Measurements from ENCODE around the gene SGPP2. TPM values are rescaled to one million over a fixed set of nuclear protein-coding genes. Genes with fewer than 3 reads are reported as not detected.
"Not testable (repeated sequence)": the region's sequence is repeated elsewhere in the genome, so short reads cannot be mapped to it uniquely, and the experiment has no call there.

Gene SGPP2
- total RNA-seq, 1 donor from 2014 or later, result 45.8 TPM

DNA sequence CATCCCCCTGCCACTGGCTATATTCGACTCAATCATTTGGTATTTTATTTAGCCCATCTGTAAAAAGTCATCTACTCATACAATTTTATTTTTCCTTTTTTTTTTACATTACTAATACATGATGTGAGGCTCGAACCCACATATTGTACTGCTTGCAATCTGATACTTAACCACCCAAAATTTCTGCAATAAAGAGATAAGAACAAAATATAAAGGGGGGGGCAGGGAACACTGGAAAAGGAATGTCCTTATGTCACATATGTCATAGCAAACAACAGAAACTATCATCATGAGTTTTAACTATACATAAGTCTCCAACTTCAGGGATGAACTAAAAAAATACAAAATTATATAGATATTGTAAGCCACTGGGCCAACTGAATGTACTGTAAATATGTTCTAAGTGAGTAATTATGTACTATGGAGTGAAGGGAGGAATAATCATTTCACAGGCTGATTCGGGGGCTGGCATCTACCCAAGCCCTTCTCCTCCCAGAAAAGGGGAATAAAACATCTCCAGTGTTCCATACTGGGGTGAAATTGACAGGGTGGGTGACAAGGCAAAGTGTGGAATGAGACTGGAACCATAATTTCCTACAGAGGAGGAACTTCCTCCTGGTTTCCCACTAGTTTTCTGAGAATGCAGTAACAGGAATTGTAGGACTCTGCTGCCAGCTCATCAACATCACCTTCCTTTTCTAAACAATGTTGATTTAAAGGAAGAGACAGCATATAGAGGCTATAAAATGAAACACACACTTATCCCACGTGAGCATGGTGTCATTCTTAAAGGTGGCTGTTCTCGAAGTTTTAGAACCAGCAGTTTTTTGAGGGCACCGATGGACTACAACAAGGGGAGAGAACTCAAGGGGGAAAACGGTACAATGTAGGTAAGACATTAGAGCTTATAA, 152.1 kb downstream of the SGPP2 start:
- DNase-seq (ENCODE audit: low spot score), result no peak

DNA sequence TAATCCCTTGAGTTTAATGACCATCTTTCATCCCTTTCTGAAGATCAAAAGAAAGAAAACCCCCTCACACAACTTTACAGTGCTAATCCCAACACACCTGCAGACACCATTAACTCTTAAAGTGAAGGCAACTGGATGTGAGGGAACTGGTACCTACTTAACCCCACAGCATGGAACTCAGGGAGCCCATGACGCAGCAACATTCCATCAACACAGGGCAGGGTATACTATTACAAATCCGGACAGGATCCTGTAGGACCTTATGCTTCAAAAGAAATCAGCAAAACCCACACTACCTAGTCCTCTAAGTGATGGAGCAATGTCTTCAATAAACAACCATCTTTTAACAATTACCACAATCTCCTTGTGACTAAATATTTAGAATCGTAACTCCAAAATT, 153.0 kb downstream of the SGPP2 start:
- DNase-seq (ENCODE audit: low spot score), result no peak

DNA sequence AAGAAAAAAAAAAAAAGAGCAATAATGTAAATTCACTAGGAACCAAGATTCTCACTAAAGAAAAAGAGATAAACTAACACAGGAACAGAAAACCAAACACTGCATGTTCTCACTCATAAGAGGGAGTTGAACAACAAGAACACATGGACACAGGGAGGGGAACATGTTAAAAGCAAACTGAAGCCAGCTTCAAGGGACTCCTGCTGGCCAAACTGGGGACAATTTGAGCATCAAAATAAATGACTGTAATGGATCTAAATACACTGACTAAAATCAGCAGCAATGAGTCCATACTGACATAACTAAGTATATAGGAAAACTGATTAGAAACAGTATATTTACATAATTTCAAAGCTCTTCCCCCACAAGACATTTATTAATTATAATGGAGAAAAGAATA, 158.6 kb downstream of the SGPP2 start:
- DNase-seq (ENCODE audit: low spot score), result no peak

- not testable (repeated sequence) for DNase-seq (ENCODE audit: low spot score)
Measured at GRCh38 chr2:222584589-222584988, 160.2 kb downstream of the SGPP2 start.

DNA sequence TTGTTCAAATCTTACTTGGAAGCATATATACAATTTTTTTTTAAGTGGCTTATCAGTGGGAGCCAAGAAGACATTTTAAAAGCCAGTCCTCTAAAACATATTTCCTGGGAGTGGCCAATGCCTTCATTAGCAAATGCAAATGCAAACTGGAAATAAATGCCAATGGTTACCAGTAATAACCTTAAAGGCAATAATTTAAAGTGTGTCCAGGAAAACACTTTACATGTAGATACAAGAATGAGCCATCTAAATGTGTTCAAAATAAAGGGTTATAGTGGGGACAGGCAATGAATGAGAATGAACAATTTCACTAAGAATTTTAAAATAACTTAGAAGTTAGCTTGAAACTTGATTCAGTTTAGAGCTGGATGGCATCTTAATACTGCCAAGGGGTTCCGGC, 167.3 kb downstream of the SGPP2 start:
- DNase-seq (ENCODE audit: low spot score), result no peak

- no peak for DNase-seq (ENCODE audit: low spot score)
Measured at GRCh38 chr2:222592176-222592575, 167.8 kb downstream of the SGPP2 start.

GRCh38 chr2:222594679-222595078, 170.3 kb downstream of the SGPP2 start:
- DNase-seq (ENCODE audit: low spot score), result no peak

DNA sequence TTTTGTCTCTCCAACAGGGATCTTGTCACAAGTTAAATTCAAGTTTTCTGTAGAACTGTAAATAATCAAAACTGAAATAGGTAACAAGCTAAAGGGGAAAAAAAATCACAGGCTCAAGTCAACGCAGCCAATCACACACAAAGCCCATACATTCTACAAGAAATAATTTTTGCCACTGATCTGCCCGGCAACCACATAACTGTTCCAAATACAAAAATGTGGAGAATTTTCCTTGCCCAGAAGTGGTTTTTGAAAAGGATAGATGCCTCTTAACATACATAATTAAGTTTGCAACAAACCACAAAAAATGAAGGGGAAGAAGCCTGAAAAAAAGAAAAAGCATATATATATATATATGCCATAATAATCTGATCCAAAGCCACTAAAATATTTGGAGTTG, 171.2 kb downstream of the SGPP2 start:
- DNase-seq (ENCODE audit: low spot score), result no peak

DNA sequence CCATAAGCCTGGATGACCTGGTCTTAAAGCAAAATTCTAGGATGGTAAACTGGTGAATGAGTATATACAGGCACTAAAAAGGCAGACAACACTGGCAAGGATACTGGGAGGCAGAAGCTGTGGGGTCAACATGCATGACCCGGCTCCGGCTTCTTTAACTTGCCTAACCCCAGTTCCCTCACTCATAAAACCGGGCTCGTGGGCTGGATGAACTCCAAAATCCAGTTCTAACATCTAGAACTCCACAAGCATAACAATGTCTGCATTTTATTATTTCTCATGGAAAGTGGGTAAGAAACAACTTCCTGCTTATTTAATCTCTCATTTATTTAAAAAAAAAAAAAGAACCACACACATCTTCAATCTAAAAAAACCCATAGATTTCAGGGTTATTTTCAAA, 174.3 kb downstream of the SGPP2 start:
- no peak for DNase-seq (ENCODE audit: low spot score)

DNA sequence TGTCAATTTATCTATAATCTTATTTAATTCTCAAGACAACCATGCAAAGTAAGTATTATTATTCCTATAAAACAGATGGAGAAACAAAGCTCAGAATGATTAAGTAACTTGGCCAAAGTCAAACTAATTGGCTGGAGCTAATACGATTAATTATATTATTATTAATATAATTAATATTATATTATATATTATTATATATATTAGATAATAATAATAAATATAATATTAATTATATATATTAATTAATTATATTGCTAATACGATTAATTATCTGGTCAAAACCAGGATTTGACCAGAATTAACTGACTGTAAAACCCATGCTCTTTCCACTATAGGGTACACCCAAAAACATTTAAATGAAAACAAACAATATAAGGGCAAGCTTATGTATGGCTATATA, 179.2 kb downstream of the SGPP2 start:
- DNase-seq (ENCODE audit: low spot score), result no peak

DNA sequence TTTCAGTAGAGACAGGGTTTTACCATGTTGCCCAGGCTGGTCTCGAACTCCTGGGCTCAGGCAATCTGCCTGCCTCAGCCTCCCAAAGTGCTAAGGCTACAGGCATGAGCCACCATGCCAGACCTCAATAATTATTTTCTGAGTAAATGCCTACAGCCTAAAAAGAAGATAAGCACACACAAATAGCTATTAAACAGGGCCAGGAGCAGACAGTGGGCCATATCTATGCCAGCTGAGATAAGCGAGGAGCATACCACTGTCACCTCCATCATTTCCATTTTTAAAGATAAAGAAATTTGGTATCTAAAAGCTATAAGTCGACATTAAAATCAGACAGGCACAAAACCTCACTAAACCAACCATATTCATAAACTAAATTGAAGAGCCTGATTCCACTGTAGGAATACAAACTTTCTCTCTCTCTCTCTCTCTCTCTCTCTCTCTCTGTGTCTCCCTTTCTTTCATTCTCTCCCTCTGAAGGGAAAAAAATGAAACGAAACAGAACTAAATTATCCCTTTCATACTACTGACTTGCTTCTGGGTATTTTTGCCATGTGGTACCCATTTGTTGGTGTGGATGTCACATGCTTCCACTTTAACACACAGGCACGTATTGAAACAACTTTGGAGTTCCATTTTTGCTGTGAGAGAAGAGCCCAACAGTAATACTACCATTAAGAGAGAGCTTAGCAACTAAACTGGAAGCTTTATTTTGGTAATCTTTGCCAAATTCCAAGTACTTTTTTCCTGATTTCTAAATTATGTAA, 180.6 kb downstream of the SGPP2 start:
- DNase-seq (ENCODE audit: low spot score), result no peak

GRCh38 chr2:222606306-222606705, 182.0 kb downstream of the SGPP2 start:
- no peak for DNase-seq (ENCODE audit: low spot score)

DNA sequence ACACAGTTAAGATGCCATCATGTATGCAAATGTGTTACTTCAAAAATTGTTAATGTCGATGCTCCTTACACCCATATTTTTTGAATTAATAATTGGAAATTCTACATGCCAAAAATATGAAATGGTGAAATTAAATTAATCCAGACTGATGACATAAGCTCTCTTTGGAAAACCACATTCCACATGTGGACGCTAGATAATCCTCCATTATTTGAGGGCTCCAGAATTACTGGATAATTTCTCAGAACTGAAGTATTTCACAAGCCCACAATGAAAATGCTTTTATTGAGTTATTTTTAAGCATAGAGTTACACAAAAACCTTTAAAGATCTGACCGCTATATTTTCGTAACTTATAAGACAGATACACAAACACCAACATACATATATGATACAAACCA, 183.7 kb downstream of the SGPP2 start:
- no peak for DNase-seq (ENCODE audit: low spot score)

GRCh38 chr2:222609381-222609780, 185.0 kb downstream of the SGPP2 start:
- DNase-seq (ENCODE audit: low spot score), result no peak

Other genes starting within 250 kb of the SGPP2 start
- not detected for gene PAX3, start 125.5 kb upstream of the SGPP2 start, total RNA-seq
- 34.2 TPM for gene FARSB, start 231.5 kb downstream of the SGPP2 start, total RNA-seq
- not detected for gene MOGAT1, start 247.1 kb downstream of the SGPP2 start, total RNA-seq

Data from ureter (tissue), 1 donor.